WTC11 (cell line): ENCODE data around the gene TRABD2A. TPM values are rescaled to one million over a fixed set of nuclear protein-coding genes. Genes with fewer than 3 reads are reported as not detected.

Experiments
- ATAC-seq: fragments of 200-7000 bp; cut with Tn5 transposase; 2 replicates; pipeline ENCODE4 v1.10.0; 2021; ENCODE audit warnings: mild to moderate bottlenecking, moderate library complexity
- CTCF ChIA-PET: fragments of 300-600 bp; sonication (Branson Sonifier 250); formaldehyde crosslinking; loops from one replicate; lab custom pipeline; 2021; ENCODE audit warnings: antibody characterized with exemption; lab: Charles Lee
- POLR2A ChIA-PET: fragments of 350-600 bp; sonication (Branson Sonifier 250); formaldehyde crosslinking; loops from one replicate; lab custom pipeline; 2021; ENCODE audit warnings: antibody characterized with exemption; lab: Charles Lee
- DNase-seq: peaks from one replicate; pipeline ENCODE4 v3.0.0; 2021; ENCODE audit warnings: low spot score
- H3K27ac Mint-ChIP-seq: 2 replicates; pipeline ENCODE4 v1.8.0; 2021; ENCODE audit warnings: mixed read lengths
- H3K27me3 Mint-ChIP-seq: 2 replicates; pipeline ENCODE4 v1.8.0; 2021; ENCODE audit warnings: low read depth, mild to moderate bottlenecking, moderate library complexity, mixed read lengths
- H3K36me3 Mint-ChIP-seq: 2 replicates; pipeline ENCODE4 v1.8.0; 2021; ENCODE audit warnings: mixed read lengths
- H3K4me1 Mint-ChIP-seq: 2 replicates; pipeline ENCODE4 v1.8.0; 2022; ENCODE audit warnings: mixed read lengths
- H3K4me3 Mint-ChIP-seq: 2 replicates; pipeline ENCODE4 v1.8.0; 2021; ENCODE audit warnings: mild to moderate bottlenecking, moderate library complexity, mixed read lengths
- H3K9me3 Mint-ChIP-seq: 2 replicates; pipeline ENCODE4 v1.8.0; 2021; ENCODE audit warnings: mixed read lengths
- ATF3 ChIP-seq: sonication (generic); formaldehyde crosslinking; conservative IDR thresholded peaks from 2 replicates; pipeline ENCODE4 v1.8.1; 2022; ENCODE audit warnings: mild to moderate bottlenecking, missing genetic modification reagents
- E2F4 ChIP-seq: sonication (generic); formaldehyde crosslinking; IDR thresholded peaks from 2 replicates; pipeline ENCODE4 v1.8.1; 2022; ENCODE audit warnings: low read depth, mild to moderate bottlenecking, moderate library complexity, missing genetic modification reagents, borderline replicate concordance
- FOXJ3 ChIP-seq: sonication (generic); formaldehyde crosslinking; IDR thresholded peaks from 2 replicates; pipeline ENCODE4 v1.9.0; 2021; ENCODE audit warnings: missing genetic modification reagents, mild to moderate bottlenecking, borderline replicate concordance
- FOXP4 ChIP-seq: sonication (generic); formaldehyde crosslinking; IDR thresholded peaks from 2 replicates; pipeline ENCODE4 v1.8.0; 2022; ENCODE audit warnings: mild to moderate bottlenecking, missing genetic modification reagents
- IRF1 ChIP-seq: sonication (generic); formaldehyde crosslinking; IDR thresholded peaks from 2 replicates; pipeline ENCODE4 v1.8.0; 2023; ENCODE audit warnings: missing genetic modification reagents
- JAZF1 ChIP-seq: fragments of 250-450 bp; sonication (Bioruptor Pico); IDR thresholded peaks from 2 replicates; pipeline ENCODE4 v1.9.0; 2021; ENCODE audit warnings: moderate library complexity, mild to moderate bottlenecking, inconsistent platforms
- MXD4 ChIP-seq: fragments of 250-450 bp; sonication (Bioruptor Pico); IDR thresholded peaks from 2 replicates; pipeline ENCODE4 v1.8.0; 2021; ENCODE audit warnings: mild to moderate bottlenecking, moderate library complexity, borderline replicate concordance
- PRDM15 ChIP-seq: sonication (generic); formaldehyde crosslinking; IDR thresholded peaks from 2 replicates; pipeline ENCODE4 v1.8.0; 2022; ENCODE audit warnings: missing genetic modification reagents
- RELA ChIP-seq: sonication (generic); formaldehyde crosslinking; IDR thresholded peaks from 2 replicates; pipeline ENCODE4 v1.8.1; 2022; ENCODE audit warnings: missing genetic modification reagents, mild to moderate bottlenecking, borderline replicate concordance
- STAT6 ChIP-seq: sonication (generic); formaldehyde crosslinking; conservative IDR thresholded peaks from 2 replicates; pipeline ENCODE4 v1.8.1; 2023; ENCODE audit warnings: mild to moderate bottlenecking, low read depth, missing genetic modification reagents, moderate library complexity
- USF2 ChIP-seq: sonication (generic); formaldehyde crosslinking; IDR thresholded peaks from 2 replicates; pipeline ENCODE4 v1.8.1; 2023; ENCODE audit warnings: mild to moderate bottlenecking, missing genetic modification reagents, moderate library complexity
- ZMAT4 ChIP-seq: fragments of 250-450 bp; sonication (Bioruptor Pico); IDR thresholded peaks from 2 replicates; pipeline ENCODE4 v1.9.0; 2021; ENCODE audit warnings: mild to moderate bottlenecking
- ZNF317 ChIP-seq: sonication (generic); formaldehyde crosslinking; IDR thresholded peaks from 2 replicates; pipeline ENCODE4 v1.8.1; 2023; ENCODE audit warnings: low read depth, mild to moderate bottlenecking, moderate library complexity, missing genetic modification reagents, borderline replicate concordance
- ZNF396 ChIP-seq: fragments of 250-450 bp; sonication (Bioruptor Pico); IDR thresholded peaks from 2 replicates; pipeline ENCODE4 v1.8.0; 2021; ENCODE audit warnings: mild to moderate bottlenecking, moderate library complexity, borderline replicate concordance
- ZNF416 ChIP-seq: fragments of 250-450 bp; sonication (Bioruptor Pico); IDR thresholded peaks from 2 replicates; pipeline ENCODE4 v1.9.0; 2021; ENCODE audit warnings: mild to moderate bottlenecking, inconsistent platforms
- total RNA-seq: library from RNA; stranded (reverse); gene quantifications from 3 replicates; pipeline ENCODE4 v1.2.3, GENCODE V29; 2021

Gene TRABD2A
- total RNA-seq, 1 experiment from 2014 or later = 12.1 TPM

GRCh38 chr2:84858937-84859336 lies 21.9 kb downstream of the TRABD2A start (continued):
- TF ChIP-seq E2F4 (no peak), ZNF317 (no peak), FOXP4 (CRISPR knock-in tag) (no peak), MXD4 (CRISPR knock-in tag) (no peak), ZNF416 (CRISPR knock-in tag) (no peak), ZNF396 (CRISPR knock-in tag) (no peak), IRF1 (CRISPR knock-in tag) (no peak), RELA (CRISPR knock-in tag) (no peak), ZMAT4 (CRISPR knock-in tag) (no peak), STAT6 (CRISPR knock-in tag) (no peak), ATF3 (no peak), USF2 (CRISPR knock-in tag) (no peak), FOXJ3 (CRISPR knock-in tag) (no peak)

GRCh38 chr2:84858123-84858522 lies 22.8 kb downstream of the TRABD2A start:
- no peak overlapping the region for H3K4me3 Mint-ChIP-seq
- no peak for TF ChIP-seq ZNF317
- no peak for TF ChIP-seq PRDM15 (CRISPR knock-in tag)
- no peak for TF ChIP-seq JAZF1 (CRISPR knock-in tag)
- no peak for TF ChIP-seq FOXP4 (CRISPR knock-in tag)
- TF ChIP-seq STAT6 (CRISPR knock-in tag) = no peak

More at GRCh38 chr2:84858123-84858522, 22.8 kb downstream of the TRABD2A start:
- Mint-ChIP-seq H3K9me3 (peaks cover 4% of the 10 kb centered on the region), H3K27me3 (peaks cover 50% of the 10 kb centered on the region), H3K27ac (no peak overlapping the region), H3K36me3 (peaks cover 3% of the 10 kb centered on the region), H3K4me1 (peaks cover 35% of the 10 kb centered on the region)
- ChIA-PET CTCF (interaction anchor here (0.5 to 2.5 kb wide), 46 partner anchors 9 to 369 kb away, joined by 3 to 47 read pairs (median 4); partner anchors contain the start of genes DNAH6 and TRABD2A), POLR2A (no interaction called here)
- ATAC-seq (peak; percentile 69), DNase-seq (peak; percentile 58)
